Testis (tissue), 5 donors: Measurements from ENCODE around the gene CPXM1. TPM values are rescaled to one million over a fixed set of nuclear protein-coding genes. Genes with fewer than 3 reads are reported as not detected.
A peak's percentile ranks its signal among the peaks of the same experiment; 100 is the strongest.

Experiments used
- DNase-seq: peaks from one replicate; pipeline ENCODE4 v3.0.0-alpha.2; 2019
- H3K27ac ChIP-seq, 2 donors: fragments of 200-600 bp; sonication (generic); one replicate each; pipeline ENCODE4 v1.5.1; 2019
- H3K27me3 ChIP-seq: fragments of 200-600 bp; sonication (generic); one replicate; pipeline ENCODE4 v1.5.1; 2019
- H3K36me3 ChIP-seq: fragments of 200-600 bp; sonication (generic); one replicate; pipeline ENCODE4 v1.5.1; 2017; ENCODE audit warnings: low read depth; ENCODE audit errors: missing control alignments
- H3K4me1 ChIP-seq: fragments of 200-600 bp; sonication (generic); one replicate; pipeline ENCODE4 v1.5.1; 2019
- H3K4me3 ChIP-seq, 2 donors: fragments of 200-600 bp; sonication (generic); one replicate each; pipeline ENCODE4 v1.5.1; 2017 to 2019
- H3K9me3 ChIP-seq: fragments of 200-600 bp; sonication (generic); one replicate; pipeline ENCODE4 v1.5.1; 2017
- CTCF ChIP-seq, 3 experiments: fragments of 450-650 bp in 2 of 3; fragments of 200-600 bp in 1 of 3; sonication (generic) in 1 of 3; IDR thresholded peaks; one replicate each; pipeline ENCODE4 v1.5.1; 2016 to 2019; ENCODE audit warnings: antibody characterized with exemption in 3 of 3, mild to moderate bottlenecking in 2 of 3, moderate library complexity in 1 of 3
- POLR2A ChIP-seq: fragments of 450-650 bp; IDR thresholded peaks from one replicate; pipeline ENCODE4 v1.6.1; 2017; ENCODE audit warnings: antibody characterized with exemption, mild to moderate bottlenecking, moderate library complexity
- WGBS, 2 donors: methylation state at CpG; one replicate each; pipeline ENCODE4 v1.1.5; 2018; 5-methylcytosine and 5-hydroxymethylcytosine counted together
- intact Hi-C: fragments of 100-400 bp; cut with DNase I; formaldehyde crosslinking; loops from one replicate; pipeline ENCODE4 v1.15.1; 2023; ENCODE audit warnings: low total_unique reads
- long read RNA-seq, 2 donors: transcript quantifications; one replicate each; lab custom pipeline, GENCODE V29; 2026
- polyA plus RNA-seq: library from polyadenylated mRNA; stranded (reverse); fragments of 350-450 nt; fragmentation: Illumina TruSeq; extraction: RNeasy Lipid Tissue Mini Kit (QIAGEN cat#74804); gene quantifications from one replicate; pipeline ENCODE4 v1.2.3, GENCODE V29; 2014; ENCODE audit warnings: low read depth, low replicate concordance; ENCODE audit not compliant: insufficient read depth
- total RNA-seq, 2 donors: library from RNA; depleted of rRNA; stranded (reverse); fragments of >200 nt; gene quantifications; one replicate each; pipeline ENCODE4 v1.2.3, GENCODE V29; 2016

Gene CPXM1
- 1 to 10 TPM; 3.5 to 8.6 TPM for total RNA-seq
- polyA plus RNA-seq = 25.2 TPM
- long read RNA-seq, donor 1, transcript CPXM1-201 (14 exons, 2,391 nt) = major isoform, 22 of 22 reads
- long read RNA-seq, donor 1, partial matches to known transcripts = 0 of 22 reads
- long read RNA-seq, donor 1, other reads (novel, unspliced or antisense) = 0 of 22 reads
- long read RNA-seq, donor 2, transcript CPXM1-201 (14 exons, 2,391 nt) = major isoform, 7 of 7 reads
- long read RNA-seq, donor 2, partial matches to known transcripts = 0 of 7 reads
- long read RNA-seq, donor 2, other reads (novel, unspliced or antisense) = 0 of 7 reads

- DNase-seq = no peak
- peaks cover 6% of the 10 kb centered on the region for H3K4me1 ChIP-seq
- no peaks in the 10 kb centered on the region for H3K27me3 ChIP-seq
- H3K27ac ChIP-seq = no peak within 1 kb of the TSS
- 7 to 10% methylated on average over 21 to 29 of the region's 52 CpGs for WGBS, 2 donors
- intact Hi-C loops = no loop called here
- H3K9me3 ChIP-seq = no peaks in the 10 kb centered on the region
- H3K4me3 ChIP-seq = peak within 1 kb of the TSS; percentile 26 to 51
- H3K36me3 ChIP-seq = no peaks in the 10 kb centered on the region
- TF ChIP-seq CTCF (IDR thresholded peaks at IDR 0.05) (no peak), POLR2A (no peak)
These were observed at the start of gene CPXM1 for GRCh38 chr20:2800521-2801285. Gene CPXM1, minus strand, starts transcription at chr20:2800627. Its CDS starts 55 bp downstream, at chr20:2800572.

GRCh38 chr20:2849529-2849928, 49.1 kb upstream of the CPXM1 start:
- Histone ChIP-seq H3K9me3 (no peaks in the 10 kb centered on the region), H3K27ac (no peak overlapping the region), H3K27me3 (no peaks in the 10 kb centered on the region), H3K36me3 (no peaks in the 10 kb centered on the region), H3K4me3 (no peak overlapping the region), H3K4me1 (no peaks in the 10 kb centered on the region)
- intact Hi-C loops = no loop called here
- WGBS, 2 donors = 87 to 91% methylated on average over 4 of the region's 4 CpGs
- no peak for DNase-seq
- no peak for TF ChIP-seq CTCF (IDR thresholded peaks at IDR 0.05)

- no peak for TF ChIP-seq CTCF (IDR thresholded peaks at IDR 0.05)
- no peak for TF ChIP-seq POLR2A
- 86 to 94% methylated on average over 4 of the region's 4 CpGs for WGBS, 2 donors
- Histone ChIP-seq H3K4me3 (no peak overlapping the region), H3K4me1 (no peaks in the 10 kb centered on the region), H3K9me3 (no peaks in the 10 kb centered on the region), H3K27ac (no peak overlapping the region), H3K27me3 (no peaks in the 10 kb centered on the region), H3K36me3 (no peaks in the 10 kb centered on the region)
- DNase-seq = no peak
- intact Hi-C loops = no loop called here
These were observed 47.4 kb upstream of the CPXM1 start for GRCh38 chr20:2847802-2848201.

GRCh38 chr20:2846698-2847097, 46.3 kb upstream of the CPXM1 start:
- intact Hi-C loops = no loop called here
- Histone ChIP-seq H3K27me3 (no peaks in the 10 kb centered on the region), H3K27ac (no peak overlapping the region), H3K4me1 (peaks cover 2% of the 10 kb centered on the region), H3K9me3 (no peaks in the 10 kb centered on the region), H3K4me3 (no peak overlapping the region), H3K36me3 (no peaks in the 10 kb centered on the region)
- DNase-seq = no peak
- 90 to 94% methylated on average over 5 of the region's 5 CpGs for WGBS, 2 donors
- TF ChIP-seq CTCF (IDR thresholded peaks at IDR 0.05) = no peak
- TF ChIP-seq POLR2A = no peak
